HG02840 (cell line): ENCODE results near the gene RBBP9.
"Not testable (repeated sequence)": the region's sequence is repeated elsewhere in the genome, so short reads cannot be mapped to it uniquely, and the experiment has no call there.

ENCODE experiments used
- ATAC-seq: cut with Tn5 transposase; IDR thresholded peaks from one replicate; pipeline ENCODE4 v1.9.1; 2021; ENCODE audit warnings: mild to moderate bottlenecking, moderate library complexity, moderate number of reproducible peaks; ENCODE audit not compliant: unreplicated experiment, low FRiP score

Gene RBBP9

GRCh38 chr20:18496740-18497592 lies at the start of gene RBBP9:
TSS of gene RBBP9 (minus strand) at chr20:18497225. CDS start at chr20:18497167, 58 bp downstream.
- ATAC-seq = peak; percentile 98

GRCh38 chr20:18545566-18545965 lies 48.5 kb upstream of the RBBP9 start:
- ATAC-seq = no peak

GRCh38 chr20:18543932-18544331 lies 46.9 kb upstream of the RBBP9 start:
- no peak for ATAC-seq

- ATAC-seq = no peak
These were observed 46.2 kb upstream of the RBBP9 start for GRCh38 chr20:18543216-18543615.

- ATAC-seq = no peak
These were observed 44.7 kb upstream of the RBBP9 start for GRCh38 chr20:18541741-18542140.

GRCh38 chr20:18537651-18538050 lies 40.6 kb upstream of the RBBP9 start:
- no peak for ATAC-seq

- ATAC-seq = no peak
These were observed 37.1 kb upstream of the RBBP9 start for GRCh38 chr20:18533978-18534644.

- no peak for ATAC-seq
These were observed 36.5 kb upstream of the RBBP9 start for GRCh38 chr20:18533491-18533890.

GRCh38 chr20:18532626-18533025 lies 35.6 kb upstream of the RBBP9 start:
- ATAC-seq = no peak

GRCh38 chr20:18529041-18529440 lies 32.0 kb upstream of the RBBP9 start:
- ATAC-seq = no peak

- ATAC-seq = no peak
These were observed 30.8 kb upstream of the RBBP9 start for GRCh38 chr20:18527836-18528235.

GRCh38 chr20:18527339-18527738 lies 30.3 kb upstream of the RBBP9 start:
- no peak for ATAC-seq

- ATAC-seq = not testable (repeated sequence)
These were observed 29.7 kb upstream of the RBBP9 start for GRCh38 chr20:18526761-18527160.

- ATAC-seq = no peak
These were observed 27.6 kb upstream of the RBBP9 start for GRCh38 chr20:18524646-18525045.

- no peak for ATAC-seq
These were observed 26.0 kb upstream of the RBBP9 start for GRCh38 chr20:18523066-18523465.

GRCh38 chr20:18522066-18522465 lies 25.0 kb upstream of the RBBP9 start:
- not testable (repeated sequence) for ATAC-seq

GRCh38 chr20:18515973-18516372 lies 18.9 kb upstream of the RBBP9 start:
- ATAC-seq = no peak

GRCh38 chr20:18514127-18514526 lies 17.1 kb upstream of the RBBP9 start:
- no peak for ATAC-seq

- ATAC-seq = no peak
These were observed 16.2 kb upstream of the RBBP9 start for GRCh38 chr20:18513208-18513607.

- ATAC-seq = no peak
These were observed 14.5 kb upstream of the RBBP9 start for GRCh38 chr20:18511571-18511970.

- peak; percentile 96 for ATAC-seq
These were observed 10.5 kb upstream of the RBBP9 start, which contains the start of gene SEC23B for GRCh38 chr20:18507218-18508191. TSS of gene SEC23B (plus strand) at chr20:18507940. CDS start at chr20:18510836, 2,896 bp downstream.
